Esophagus squamous epithelium (tissue), 4 donors: Measurements from ENCODE around the gene CEP63.

Experiments used
- POLR2A ChIP-seq, 4 donors: fragments of 450-650 bp; IDR thresholded peaks; one replicate each; pipeline ENCODE4 v1.6.1; 2017; ENCODE audit warnings: antibody characterized with exemption in 4 of 4, mild to moderate bottlenecking in 4 of 4, moderate library complexity in 3 of 4
- TF ChIP-seq, protein P1 (sequence below), 6 experiments: fragments of 450-650 bp in 4 of 6; fragments of 200-600 bp in 2 of 6; sonication (generic) in 2 of 6; IDR thresholded peaks; one replicate each; pipeline ENCODE4 v1.5.1; 2016 to 2019; ENCODE audit warnings: antibody characterized with exemption in 6 of 6, mild to moderate bottlenecking in 4 of 6, moderate library complexity in 4 of 6

DNA sequence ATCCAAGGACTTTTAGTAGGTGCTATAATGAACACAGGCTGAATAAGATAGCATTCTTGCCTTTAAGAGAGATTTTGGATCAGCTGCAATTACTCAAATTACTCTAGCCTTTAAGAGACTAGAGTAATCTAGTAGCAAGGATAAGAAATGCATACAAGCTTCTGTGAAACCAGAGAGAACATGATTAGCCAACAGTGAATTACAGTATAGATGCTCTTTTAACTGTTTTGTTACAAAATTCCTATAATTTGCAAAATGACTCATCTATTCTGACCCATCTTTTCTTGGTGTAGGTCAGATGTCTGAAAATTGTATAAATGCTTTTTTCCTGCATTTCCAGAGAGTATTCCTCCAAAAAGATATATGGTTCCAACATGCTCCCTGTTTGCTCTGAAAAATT lies 66.9 kb downstream of the CEP63 start:
- TF ChIP-seq, protein P1, sequence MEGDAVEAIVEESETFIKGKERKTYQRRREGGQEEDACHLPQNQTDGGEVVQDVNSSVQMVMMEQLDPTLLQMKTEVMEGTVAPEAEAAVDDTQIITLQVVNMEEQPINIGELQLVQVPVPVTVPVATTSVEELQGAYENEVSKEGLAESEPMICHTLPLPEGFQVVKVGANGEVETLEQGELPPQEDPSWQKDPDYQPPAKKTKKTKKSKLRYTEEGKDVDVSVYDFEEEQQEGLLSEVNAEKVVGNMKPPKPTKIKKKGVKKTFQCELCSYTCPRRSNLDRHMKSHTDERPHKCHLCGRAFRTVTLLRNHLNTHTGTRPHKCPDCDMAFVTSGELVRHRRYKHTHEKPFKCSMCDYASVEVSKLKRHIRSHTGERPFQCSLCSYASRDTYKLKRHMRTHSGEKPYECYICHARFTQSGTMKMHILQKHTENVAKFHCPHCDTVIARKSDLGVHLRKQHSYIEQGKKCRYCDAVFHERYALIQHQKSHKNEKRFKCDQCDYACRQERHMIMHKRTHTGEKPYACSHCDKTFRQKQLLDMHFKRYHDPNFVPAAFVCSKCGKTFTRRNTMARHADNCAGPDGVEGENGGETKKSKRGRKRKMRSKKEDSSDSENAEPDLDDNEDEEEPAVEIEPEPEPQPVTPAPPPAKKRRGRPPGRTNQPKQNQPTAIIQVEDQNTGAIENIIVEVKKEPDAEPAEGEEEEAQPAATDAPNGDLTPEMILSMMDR (IDR thresholded peaks at IDR 0.05): no peak
- no peak for TF ChIP-seq POLR2A (IDR thresholded peaks at IDR 0.05)
